Fibroblast of skin of abdomen (primary cell): ENCODE results near the gene SIGLEC9.

Source experiments
- DNase-seq: peaks from one replicate; pipeline ENCODE4 v3.0.0-alpha.2; 2013

SIGLEC9 gene

DNA sequence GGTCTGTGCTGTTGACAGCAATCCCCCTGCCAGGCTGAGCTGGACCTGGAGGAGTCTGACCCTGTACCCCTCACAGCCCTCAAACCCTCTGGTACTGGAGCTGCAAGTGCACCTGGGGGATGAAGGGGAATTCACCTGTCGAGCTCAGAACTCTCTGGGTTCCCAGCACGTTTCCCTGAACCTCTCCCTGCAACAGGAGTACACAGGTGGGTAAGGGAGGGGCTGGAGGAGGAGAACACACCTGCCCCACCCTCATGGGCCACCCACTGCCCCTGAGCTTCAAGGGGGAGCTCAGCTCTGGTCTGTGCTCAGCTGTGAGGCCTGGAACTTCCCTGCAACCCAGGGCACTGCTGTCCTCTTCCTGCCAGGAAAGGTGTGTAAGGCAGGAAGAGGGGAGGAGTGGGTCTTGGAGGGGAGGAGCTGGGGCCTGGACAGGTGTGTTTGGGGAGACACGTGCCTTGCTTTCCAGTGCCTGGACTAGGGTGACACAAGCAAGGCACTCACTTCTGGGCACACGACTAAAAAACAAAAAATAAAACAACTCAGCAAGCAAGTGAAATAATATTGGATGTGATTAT is 21.3 kb downstream of the SIGLEC9 start:
- no peak for DNase-seq

DNA sequence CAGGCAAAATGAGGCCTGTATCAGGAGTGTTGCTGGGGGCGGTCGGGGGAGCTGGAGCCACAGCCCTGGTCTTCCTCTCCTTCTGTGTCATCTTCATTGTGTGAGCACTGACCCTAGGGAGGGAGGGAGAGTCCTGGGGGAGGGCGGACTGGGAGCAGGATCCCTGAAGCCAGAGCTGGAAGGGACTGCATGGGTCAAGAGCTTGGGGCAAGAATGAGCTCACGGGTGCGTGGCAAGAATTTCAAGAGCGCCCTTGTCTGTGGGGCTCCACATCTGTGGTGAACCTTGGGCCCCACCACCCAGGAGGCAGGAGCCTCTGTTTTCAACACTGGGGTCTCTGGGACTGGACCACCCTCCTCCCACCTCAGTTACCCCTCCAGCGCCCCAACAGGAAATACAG is 22.0 kb downstream of the SIGLEC9 start:
- no peak for DNase-seq

DNA sequence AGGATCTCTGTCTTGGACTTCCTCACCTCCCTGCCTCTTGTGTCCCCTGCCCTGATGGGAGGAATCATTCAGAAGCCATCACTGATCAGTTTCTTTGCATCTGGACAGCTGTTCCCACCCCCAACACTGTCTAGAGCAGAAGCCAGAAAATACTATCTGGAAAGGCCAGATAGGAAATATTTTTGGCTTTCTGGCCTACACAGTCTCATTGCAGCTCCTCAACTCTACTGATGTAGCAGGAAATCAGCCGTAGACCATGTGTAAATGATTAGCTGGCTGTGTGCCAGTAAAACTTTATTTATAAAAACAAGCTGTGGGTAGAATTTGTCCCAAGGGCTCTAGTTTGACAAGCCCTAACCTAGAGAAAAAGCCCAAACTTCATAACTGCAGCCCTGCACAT is 23.0 kb downstream of the SIGLEC9 start:
- DNase-seq: no peak

DNA sequence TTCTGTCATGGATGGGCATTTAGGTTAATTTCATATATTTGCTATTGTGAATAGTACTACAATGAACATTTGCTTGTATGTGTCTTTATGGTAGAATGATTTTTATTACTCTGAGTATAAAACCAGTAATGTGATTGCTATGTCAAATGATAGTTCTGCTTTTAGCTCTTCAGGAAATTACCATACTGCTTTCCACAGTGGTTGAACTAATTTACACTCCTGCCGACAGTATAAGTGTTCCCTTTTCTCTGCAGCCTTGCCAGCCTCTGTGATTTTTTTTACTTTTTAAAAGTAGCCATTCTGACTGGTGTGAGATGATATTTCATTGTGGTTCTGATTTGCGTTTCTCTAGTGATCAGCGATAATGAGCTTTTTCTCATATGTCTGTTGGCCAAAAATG is 23.9 kb downstream of the SIGLEC9 start:
- no peak for DNase-seq

DNA sequence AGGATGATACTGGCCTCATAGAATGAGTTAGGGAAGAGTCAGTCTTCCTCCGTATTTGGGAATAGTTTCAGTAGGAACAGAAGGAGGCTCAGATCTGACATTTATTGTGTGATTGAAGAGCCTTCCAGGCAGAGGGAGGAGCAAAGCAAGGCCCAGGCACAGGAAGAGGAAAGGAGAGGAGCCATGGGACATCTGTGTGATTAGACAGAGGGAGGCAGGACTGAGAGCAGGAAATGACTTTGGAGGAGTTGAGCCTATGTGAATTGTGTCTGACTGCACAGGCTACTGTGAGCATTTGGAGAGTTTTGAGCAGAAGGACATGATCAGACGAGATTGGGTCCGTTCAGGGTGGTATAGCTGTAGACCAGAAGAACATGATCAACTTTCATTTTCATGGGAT is 25.9 kb downstream of the SIGLEC9 start:
- no peak for DNase-seq

DNA sequence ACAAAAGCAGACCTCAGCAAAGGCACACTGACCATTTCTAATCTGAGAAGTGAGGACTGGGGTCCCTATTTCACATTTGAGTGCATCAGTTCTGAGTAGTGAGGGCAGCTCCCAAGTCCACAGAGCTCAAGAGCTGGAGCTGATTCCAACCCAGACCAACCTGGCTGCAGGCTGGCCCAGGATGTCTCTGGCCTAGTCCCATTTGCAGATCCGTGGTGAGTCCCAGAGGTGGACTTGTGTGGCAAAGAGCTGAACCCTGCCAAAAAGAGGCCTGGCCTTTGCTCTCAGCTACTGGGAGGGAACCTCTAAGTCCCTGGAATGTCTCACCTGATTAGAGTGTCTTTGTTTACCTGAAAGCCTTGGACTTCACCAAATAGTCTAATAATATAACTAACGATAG is 32.0 kb downstream of the SIGLEC9 start:
- DNase-seq: no peak

DNA sequence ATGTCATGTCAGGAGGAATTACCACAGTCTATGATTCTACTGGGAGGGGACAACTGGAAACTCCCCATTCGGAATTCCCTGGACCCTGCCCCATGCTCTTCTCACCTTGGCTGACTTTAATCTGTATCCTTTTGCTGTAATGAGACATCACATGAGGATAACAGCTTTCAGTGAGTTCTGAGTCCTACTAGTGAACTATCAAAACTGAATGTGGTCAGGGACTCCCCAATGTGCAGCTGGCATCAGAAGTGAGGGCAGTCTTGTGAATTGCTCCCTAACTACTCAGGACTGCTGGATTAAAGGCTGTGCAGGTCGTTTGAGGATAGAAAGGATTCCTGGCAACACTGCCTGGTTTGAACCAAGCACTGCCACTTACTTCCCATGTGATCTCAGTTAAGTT is 32.6 kb downstream of the SIGLEC9 start:
- no peak for DNase-seq

DNA sequence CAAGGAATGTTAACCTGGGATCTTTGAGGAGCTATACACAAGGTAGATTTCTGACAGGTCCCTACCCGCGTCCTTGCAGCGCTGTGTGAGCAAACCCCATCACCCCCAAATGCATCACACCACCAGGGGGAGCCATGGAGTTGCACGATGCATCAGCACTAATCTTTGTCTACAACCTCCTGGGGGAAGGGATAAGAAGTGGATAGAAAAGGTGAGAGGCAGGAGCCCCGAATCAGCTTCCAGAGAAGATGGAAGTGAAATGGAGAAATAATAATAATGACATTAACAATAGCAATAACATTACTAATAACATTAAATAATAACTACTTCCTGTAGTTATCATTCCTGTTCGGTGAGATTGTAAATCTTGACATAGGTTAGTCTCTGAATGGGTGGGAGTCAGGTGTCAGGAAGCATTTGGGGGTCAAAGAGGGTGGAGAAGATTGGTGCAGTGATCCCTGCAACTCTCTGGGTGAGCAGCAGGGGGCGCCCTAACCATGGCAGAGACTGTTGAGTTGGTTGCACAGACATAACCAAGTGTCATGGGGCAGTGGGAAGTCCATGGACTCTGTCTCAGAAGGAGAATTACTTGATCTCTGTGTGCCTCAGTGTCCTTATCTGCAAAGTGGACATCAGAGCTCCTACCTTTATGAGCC is 33.9 kb downstream of the SIGLEC9 start:
- no peak for DNase-seq

DNA sequence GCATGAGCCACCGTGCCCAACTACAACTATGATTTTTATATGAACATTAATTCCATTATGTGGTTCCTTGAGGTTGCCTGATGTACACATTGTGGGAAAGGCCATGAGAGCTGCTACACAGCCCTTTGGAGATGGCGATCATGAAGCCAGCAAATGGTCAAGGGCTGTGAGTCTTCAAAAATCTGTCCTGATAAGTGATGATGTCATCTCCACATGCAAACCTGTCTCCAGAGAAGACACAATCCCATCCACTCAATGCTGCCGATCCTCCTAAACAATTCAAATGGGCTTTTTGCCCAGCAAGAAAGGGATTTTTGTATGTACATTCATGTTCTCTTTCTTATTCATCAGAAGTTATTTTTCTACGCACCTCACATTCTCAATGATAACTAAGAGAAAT is 35.0 kb downstream of the SIGLEC9 start:
- no peak for DNase-seq

DNA sequence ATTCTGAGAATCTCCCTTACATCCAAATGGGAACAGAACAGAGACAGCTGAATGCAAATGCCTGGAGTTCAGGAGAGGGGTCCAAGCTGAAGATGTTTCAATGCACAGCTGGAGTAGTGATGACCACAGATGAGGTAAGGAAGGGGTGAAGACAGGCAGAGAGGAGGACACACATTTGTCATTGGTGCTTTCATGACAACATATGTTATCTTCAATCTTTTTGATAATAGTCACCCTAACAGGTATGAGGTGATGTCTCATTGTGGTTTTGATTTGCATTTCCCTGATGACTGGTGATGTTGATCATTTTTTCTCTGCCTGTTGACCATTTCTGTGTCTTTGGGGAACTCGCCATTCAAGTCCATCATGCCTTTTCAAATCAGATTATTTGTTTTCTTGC is 36.6 kb downstream of the SIGLEC9 start:
- DNase-seq: no peak

DNA sequence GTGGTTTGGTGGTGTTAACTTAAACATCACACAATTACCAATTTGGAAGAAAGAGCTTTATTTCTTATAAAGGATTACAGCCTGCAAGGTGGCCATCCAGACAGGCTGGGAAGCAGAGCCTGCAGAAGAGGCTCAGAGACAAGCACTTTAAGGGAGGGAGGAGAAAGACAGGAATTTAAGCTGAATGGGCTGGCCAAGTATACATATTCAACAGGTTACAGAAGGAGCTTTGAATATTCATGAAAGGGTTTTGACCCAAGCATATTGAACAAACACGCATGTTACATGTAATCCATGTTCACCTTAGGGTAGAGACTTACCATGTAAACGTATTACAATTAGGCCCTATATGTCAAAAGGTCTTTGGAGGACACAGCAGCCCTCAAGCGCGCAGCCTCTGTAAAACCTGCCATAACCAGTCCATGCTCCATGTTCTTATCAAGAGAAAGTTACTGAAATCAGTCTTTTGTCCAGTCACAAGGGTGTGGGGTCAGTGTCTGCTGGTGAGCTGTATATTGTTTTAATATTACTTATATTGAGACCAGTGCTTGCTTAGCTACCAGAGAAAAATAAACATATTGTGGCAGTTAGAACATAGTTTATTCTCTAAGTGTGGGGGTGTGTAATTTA is 37.3 kb downstream of the SIGLEC9 start:
- DNase-seq: no peak

DNA sequence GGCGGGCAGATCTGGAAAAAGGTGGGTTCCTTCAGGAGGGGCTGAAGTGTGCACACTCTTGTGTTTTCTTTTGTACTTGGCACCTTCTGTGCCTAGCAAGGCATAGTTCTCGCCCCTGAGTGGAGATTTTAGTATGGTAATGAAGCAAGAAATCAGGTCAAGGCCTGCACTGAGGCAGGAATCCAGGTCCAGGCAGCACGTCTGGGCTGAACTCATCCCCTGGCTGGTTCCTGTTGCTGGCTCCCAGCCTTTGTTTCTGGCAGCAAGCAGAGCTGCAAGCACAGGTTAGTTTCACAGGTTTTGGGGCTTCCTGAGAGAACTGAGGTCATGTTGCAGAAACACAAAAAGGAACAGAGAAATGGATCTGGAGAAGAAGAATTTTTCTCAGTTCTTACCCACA is 38.6 kb downstream of the SIGLEC9 start:
- no peak for DNase-seq

DNA sequence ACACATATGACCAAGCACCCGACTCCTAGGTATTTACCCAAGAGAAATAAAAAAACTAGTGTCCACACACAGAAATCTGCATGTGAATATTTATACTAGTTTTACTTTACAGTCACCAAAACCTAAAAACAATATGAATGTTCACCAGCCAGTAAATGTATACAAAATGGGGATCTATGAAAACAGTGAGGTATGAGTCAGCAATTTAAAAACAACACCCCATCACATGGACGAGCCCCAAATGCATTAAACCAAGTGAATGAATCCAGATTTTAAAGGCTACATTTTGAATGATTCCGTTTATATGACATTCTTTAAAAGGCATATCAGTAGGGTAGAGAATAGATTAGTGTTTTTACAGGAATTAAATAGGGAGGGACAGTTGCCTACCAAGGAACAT is 39.5 kb downstream of the SIGLEC9 start:
- DNase-seq: no peak

DNA sequence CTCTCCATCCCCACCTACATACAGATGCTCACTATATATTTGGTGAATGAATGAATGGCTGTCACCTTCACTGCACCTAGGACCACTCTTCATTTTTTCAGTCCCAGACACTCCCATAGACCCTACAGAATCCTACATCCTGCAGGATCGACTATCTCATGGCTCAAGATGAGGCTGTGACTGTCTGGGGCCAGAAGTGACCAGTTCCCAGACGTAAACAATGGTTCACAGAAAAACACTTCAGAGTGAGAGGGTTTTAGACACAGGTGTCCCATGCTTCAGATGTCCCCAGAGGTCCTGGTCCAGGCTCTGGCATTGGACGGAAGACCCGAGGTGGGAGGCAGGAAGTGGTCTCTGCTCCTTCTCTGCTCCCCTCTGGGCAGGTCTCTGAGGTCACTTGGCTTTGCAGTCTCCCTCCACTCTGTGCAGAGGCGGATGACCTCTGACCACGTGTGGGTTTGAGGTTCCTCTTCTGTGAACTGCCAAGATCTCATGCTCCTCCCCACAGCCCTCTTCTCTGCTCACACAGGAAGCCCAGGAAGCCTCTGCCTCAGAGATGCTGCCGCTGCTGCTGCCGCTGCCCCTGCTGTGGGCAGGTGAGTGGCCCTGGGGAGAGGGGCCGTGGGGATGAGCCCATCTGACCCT is 42.3 kb downstream of the SIGLEC9 start:
- no peak for DNase-seq

DNA sequence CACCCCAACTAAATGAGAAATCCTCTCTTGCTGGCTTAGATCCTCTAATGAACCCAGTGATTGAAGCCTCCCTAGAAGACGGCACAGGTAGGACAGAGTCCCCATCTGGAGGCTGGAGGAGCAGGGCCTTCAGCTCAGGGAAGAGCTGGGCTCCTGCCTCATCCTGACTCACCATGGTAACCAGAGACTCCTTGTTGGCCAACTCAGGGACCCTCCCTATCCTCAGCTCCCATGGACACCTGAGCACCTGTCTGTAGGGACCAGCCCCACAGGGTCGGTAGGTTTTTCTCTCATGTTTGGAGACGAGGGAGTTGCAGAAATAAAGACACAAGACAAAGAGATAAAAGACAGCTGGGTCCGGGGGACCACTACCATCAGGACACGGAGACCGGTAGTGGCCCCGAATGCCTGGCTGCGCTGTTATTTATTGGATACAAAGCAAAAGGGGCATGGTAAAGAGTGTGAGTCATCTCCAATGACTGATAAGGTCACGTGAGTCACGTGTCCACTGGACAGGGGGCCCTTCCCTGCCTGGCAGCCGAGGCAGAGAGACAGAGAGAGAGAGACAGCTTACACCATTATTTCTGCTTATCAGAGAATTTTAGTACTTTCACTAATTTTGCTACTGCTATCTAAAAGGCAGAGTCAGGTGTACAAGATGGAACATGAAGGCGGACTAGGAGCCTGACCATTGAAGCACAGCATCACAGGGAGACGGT is 44.0 kb downstream of the SIGLEC9 start:
- no peak for DNase-seq

DNA sequence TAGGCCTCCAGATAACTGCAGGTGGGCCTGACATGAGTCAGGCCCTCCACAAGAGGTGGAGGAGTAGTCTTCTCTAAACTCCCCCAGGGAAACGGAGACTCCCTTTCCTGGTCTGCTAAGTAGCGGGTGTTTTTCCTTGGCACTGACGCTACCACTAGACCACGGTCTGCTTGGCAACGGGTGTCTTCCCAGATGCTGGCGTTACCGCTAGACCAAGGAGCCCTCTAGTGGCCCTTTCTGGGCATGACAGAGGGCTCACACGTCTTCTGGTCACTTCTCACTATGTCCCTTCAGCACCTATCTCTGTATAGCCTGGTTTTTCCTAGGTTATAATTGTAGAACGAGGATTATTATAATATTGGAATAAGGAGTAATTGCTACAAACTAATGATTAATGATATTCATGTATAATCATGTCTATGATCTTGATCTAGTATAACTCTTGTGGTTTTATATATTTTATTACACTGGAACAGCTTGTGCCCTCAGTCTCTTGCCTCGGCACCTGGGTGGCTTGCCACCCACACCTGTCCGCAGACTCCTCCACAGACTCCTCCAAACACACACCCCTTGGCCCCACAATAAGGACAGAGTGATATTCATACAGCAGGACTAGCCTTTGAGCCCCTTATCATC is 44.7 kb downstream of the SIGLEC9 start:
- DNase-seq: peak; percentile 49

DNA sequence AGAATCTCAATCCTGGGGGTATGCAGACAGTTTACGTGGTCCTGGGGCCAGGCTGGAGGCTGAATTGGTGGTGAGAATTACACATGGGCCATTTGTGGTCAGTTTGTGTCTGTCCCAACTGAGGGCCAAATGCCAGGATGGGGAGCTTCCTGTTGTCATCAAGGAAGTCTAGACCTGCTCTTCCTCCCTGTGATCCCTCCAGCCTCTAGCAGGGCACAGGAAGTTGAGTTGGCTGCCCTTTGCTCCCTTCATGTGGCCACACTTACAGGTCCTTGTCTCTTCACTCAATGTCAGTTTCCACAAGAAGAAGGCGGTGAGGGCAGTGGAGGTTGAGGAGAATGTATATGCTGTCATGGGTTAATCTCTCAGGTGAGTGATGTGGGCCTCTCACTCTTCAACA is 47.5 kb downstream of the SIGLEC9 start:
- DNase-seq: no peak

DNA sequence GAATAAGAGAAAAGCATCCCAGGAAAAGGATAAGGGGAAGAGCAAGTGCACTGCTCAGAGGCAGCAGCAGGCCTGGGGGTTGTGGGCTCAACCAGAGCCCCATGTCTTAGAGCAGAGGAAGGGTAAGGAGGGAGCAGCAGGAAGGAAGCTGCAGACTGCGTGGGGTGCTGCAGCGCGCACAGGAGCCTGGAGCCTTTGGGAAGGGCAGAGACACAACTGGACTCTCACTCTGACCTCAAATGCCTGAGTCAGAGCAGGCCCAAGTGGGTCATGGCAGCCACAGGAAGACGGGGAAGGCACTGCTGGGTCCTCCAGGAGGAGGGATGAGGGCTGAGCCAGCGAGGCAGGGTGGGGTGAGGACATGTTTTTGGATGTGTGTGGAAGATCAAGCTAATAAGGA is 49.0 kb downstream of the SIGLEC9 start:
- no peak for DNase-seq

DNA sequence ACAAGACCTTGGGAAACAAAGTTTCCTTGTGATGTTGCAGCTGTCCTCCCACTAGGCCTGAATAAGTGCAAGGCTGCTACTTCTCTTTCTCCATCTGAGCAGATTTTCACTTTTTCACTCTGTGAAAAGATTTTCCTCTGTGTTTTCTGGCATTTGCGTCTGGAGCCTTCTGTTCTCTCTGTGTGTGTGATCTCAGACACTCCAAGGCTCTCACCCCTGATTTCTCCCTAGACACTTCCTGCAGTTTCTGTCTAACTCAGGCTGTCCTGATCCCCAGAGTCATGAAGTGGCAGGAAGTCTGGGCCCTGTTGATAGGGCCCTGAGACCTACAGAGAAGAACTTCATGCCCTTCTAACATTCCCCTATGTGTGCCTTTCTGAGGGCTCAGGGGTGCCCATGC is 54.5 kb downstream of the SIGLEC9 start:
- no peak for DNase-seq
